Activated CD4-positive, alpha-beta T cell treated with anti-CD3 and anti-CD28 coated beads for 1 hour (primary cell): Measurements from ENCODE around the gene PDXK.

Experiments used
- DNase-seq: peaks from one replicate; pipeline ENCODE4 v3.0.0-alpha.2; 2020

PDXK gene

GRCh38 chr21:43764576-43765495 lies 45.9 kb downstream of the PDXK start:
- DNase-seq = no peak

GRCh38 chr21:43766734-43767497 lies 48.0 kb downstream of the PDXK start:
- no peak for DNase-seq

- DNase-seq = no peak
Measured at GRCh38 chr21:43767498-43767983, 48.6 kb downstream of the PDXK start.

GRCh38 chr21:43767984-43768867 lies 49.3 kb downstream of the PDXK start:
- no peak for DNase-seq

GRCh38 chr21:43768868-43769167 lies 49.9 kb downstream of the PDXK start:
- no peak for DNase-seq

GRCh38 chr21:43769325-43769958 lies 50.5 kb downstream of the PDXK start:
- DNase-seq = no peak

GRCh38 chr21:43770066-43770655 lies 51.2 kb downstream of the PDXK start:
- no peak for DNase-seq

GRCh38 chr21:43771199-43771675 lies 52.3 kb downstream of the PDXK start:
- DNase-seq = no peak

GRCh38 chr21:43771698-43772424 lies 52.9 kb downstream of the PDXK start:
- DNase-seq = no peak

- no peak for DNase-seq
Measured at GRCh38 chr21:43772425-43772821, 53.5 kb downstream of the PDXK start.

GRCh38 chr21:43774163-43774562 lies 55.2 kb downstream of the PDXK start:
- no peak for DNase-seq

- DNase-seq = no peak
Measured at GRCh38 chr21:43775190-43775589, 56.3 kb downstream of the PDXK start.

GRCh38 chr21:43775795-43776430 lies 57.0 kb downstream of the PDXK start, which contains the start of gene CSTB:
Gene CSTB (minus strand): TSS chr21:43776308. CDS start chr21:43776269, 39 bp downstream.
- DNase-seq = peak; percentile 69

- no peak for DNase-seq
Measured at GRCh38 chr21:43777953-43778352, 59.0 kb downstream of the PDXK start.

GRCh38 chr21:43778469-43779335 lies 59.8 kb downstream of the PDXK start:
- no peak for DNase-seq

- DNase-seq = no peak
Measured at GRCh38 chr21:43779660-43780059, 60.7 kb downstream of the PDXK start.

- DNase-seq = no peak
Measured at GRCh38 chr21:43781846-43782245, 62.9 kb downstream of the PDXK start.

GRCh38 chr21:43782431-43783097 lies 63.6 kb downstream of the PDXK start:
- no peak for DNase-seq
